HG02571 (cell line): Measurements from ENCODE around the gene SEC61B.

Source experiments
- ATAC-seq: cut with Tn5 transposase; IDR thresholded peaks from one replicate; pipeline ENCODE4 v1.9.1; 2021; ENCODE audit warnings: mild to moderate bottlenecking, moderate library complexity; ENCODE audit not compliant: unreplicated experiment

The SEC61B gene

GRCh38 chr9:99266255-99267023 is 44.4 kb downstream of the SEC61B start:
- peak; percentile 56 for ATAC-seq

- ATAC-seq = no peak
These were observed 47.3 kb downstream of the SEC61B start for GRCh38 chr9:99269416-99269815.

GRCh38 chr9:99270491-99270890 is 48.4 kb downstream of the SEC61B start:
- ATAC-seq = no peak

GRCh38 chr9:99272836-99273235 is 50.8 kb downstream of the SEC61B start:
- no peak for ATAC-seq

GRCh38 chr9:99274016-99274415 is 51.9 kb downstream of the SEC61B start:
- ATAC-seq = no peak

- no peak for ATAC-seq
These were observed 52.4 kb downstream of the SEC61B start for GRCh38 chr9:99274495-99274894.
